C4-2B (cell line): ENCODE measurements around the gene LRRC4.

Source experiments
- ZFX ChIP-seq: fragments of 450-650 bp; IDR thresholded peaks from 2 replicates; pipeline ENCODE4 v1.6.1; 2017
- TF ChIP-seq, protein P1 (sequence below): fragments of 450-650 bp; conservative IDR thresholded peaks from 2 replicates; pipeline ENCODE4 v1.5.1; 2017; ENCODE audit warnings: mild to moderate bottlenecking

DNA sequence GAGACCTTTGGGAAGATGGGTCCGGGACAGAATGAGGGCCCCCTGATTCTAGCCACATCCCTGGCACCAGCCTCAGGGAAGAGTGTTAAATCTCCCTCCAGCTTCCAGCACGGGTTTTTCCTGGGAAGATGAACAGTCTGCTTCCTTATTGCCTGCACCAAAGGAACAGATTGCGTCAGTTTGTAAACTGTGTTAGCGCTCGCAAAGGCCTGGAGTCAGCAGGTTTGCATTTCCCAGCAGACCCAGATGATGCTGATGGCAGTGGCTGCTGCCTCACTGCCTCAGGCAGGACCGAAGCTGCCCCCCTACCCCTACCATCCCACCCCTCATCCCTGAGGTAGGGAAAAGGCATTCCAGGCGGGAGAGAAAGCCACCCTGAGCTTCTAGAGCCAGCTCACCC, 34.6 kb upstream of the LRRC4 start:
- TF ChIP-seq, protein P1, sequence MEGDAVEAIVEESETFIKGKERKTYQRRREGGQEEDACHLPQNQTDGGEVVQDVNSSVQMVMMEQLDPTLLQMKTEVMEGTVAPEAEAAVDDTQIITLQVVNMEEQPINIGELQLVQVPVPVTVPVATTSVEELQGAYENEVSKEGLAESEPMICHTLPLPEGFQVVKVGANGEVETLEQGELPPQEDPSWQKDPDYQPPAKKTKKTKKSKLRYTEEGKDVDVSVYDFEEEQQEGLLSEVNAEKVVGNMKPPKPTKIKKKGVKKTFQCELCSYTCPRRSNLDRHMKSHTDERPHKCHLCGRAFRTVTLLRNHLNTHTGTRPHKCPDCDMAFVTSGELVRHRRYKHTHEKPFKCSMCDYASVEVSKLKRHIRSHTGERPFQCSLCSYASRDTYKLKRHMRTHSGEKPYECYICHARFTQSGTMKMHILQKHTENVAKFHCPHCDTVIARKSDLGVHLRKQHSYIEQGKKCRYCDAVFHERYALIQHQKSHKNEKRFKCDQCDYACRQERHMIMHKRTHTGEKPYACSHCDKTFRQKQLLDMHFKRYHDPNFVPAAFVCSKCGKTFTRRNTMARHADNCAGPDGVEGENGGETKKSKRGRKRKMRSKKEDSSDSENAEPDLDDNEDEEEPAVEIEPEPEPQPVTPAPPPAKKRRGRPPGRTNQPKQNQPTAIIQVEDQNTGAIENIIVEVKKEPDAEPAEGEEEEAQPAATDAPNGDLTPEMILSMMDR = no peak
- no peak for TF ChIP-seq ZFX
